HEK293 (cell line): ENCODE data around the gene MIA3.

Experiments used
- CTCF ChIA-PET: fragments of 350-600 bp; formaldehyde crosslinking; extraction: SDS; loops from one replicate; lab custom pipeline; 2021; ENCODE audit warnings: antibody characterized with exemption; lab: Yijun Ruan, JAX
- POLR2A ChIA-PET: fragments of 300-600 bp; formaldehyde crosslinking; extraction: SDS; loops from one replicate; lab custom pipeline; 2020; ENCODE audit warnings: antibody characterized with exemption, inconsistent platforms; lab: Yijun Ruan, JAX
- H3K27ac ChIP-seq: fragments of 200-500 bp; sonication (Bioruptor generic); 2 replicates; pipeline ENCODE4 v1.5.1; 2014; ENCODE audit warnings: low read depth, low read length, control low read depth, inconsistent platforms; ENCODE audit errors: extremely low read depth
- H3K36me3 ChIP-seq, 2 experiments: fragments of 200-500 bp in 1 of 2; sonication (Bioruptor generic) in 1 of 2; 1 replicate in 1 of 2; 2 replicates in 1 of 2; pipeline ENCODE4 v1.5.1; 2014 to 2017; ENCODE audit warnings: inconsistent platforms in 2 of 2, low read length in 2 of 2; ENCODE audit not compliant: control insufficient read depth in 2 of 2, insufficient read depth in 1 of 2
- H3K4me1 ChIP-seq: fragments of 200-500 bp; sonication (Bioruptor generic); 2 replicates; pipeline ENCODE4 v1.5.1; 2014; ENCODE audit warnings: mild to moderate bottlenecking, low read length, inconsistent platforms; ENCODE audit not compliant: control insufficient read depth, insufficient read depth
- H3K4me3 ChIP-seq: 2 replicates; pipeline ENCODE4 v1.5.1; 2011; ENCODE audit warnings: low read depth, mild to moderate bottlenecking, control low read depth, low read length, moderate library complexity
- H3K9me3 ChIP-seq: fragments of 200-500 bp; sonication (Bioruptor generic); 2 replicates; pipeline ENCODE4 v1.5.1; 2014; ENCODE audit warnings: low read depth, low read length, inconsistent platforms; ENCODE audit not compliant: control insufficient read depth, insufficient read depth
- GLI2 ChIP-seq: fragments of 450-650 bp; formaldehyde crosslinking; IDR thresholded peaks from 2 replicates; pipeline ENCODE4; 2017; ENCODE audit warnings: missing biosample characterization, missing genetic modification characterization, low read depth, borderline replicate concordance
- KLF7 ChIP-seq: fragments of 450-650 bp; formaldehyde crosslinking; IDR thresholded peaks from 2 replicates; pipeline ENCODE4 v1.5.1; 2016; ENCODE audit warnings: missing biosample characterization, missing genetic modification characterization, borderline replicate concordance
- REPIN1 ChIP-seq: fragments of 450-650 bp; formaldehyde crosslinking; IDR thresholded peaks from 2 replicates; pipeline ENCODE4 v1.5.1; 2017; ENCODE audit warnings: missing biosample characterization, missing genetic modification characterization, low read depth
- SP2 ChIP-seq: fragments of 450-650 bp; formaldehyde crosslinking; IDR thresholded peaks from 2 replicates; pipeline ENCODE4 v1.5.1; 2016; ENCODE audit warnings: missing biosample characterization, missing genetic modification characterization
- TRIM28 ChIP-seq: IDR thresholded peaks from 2 replicates; pipeline ENCODE4 v1.6.1; 2011; ENCODE audit warnings: low read length, control low read depth, borderline replicate concordance
- ZBTB7A ChIP-seq: fragments of 450-650 bp; formaldehyde crosslinking; IDR thresholded peaks from 2 replicates; pipeline ENCODE4 v1.5.1; 2016; ENCODE audit warnings: low read depth, missing biosample characterization, missing genetic modification characterization
- ZFP41 ChIP-seq: fragments of 450-650 bp; formaldehyde crosslinking; IDR thresholded peaks from 2 replicates; pipeline ENCODE4 v1.5.1; 2016; ENCODE audit warnings: missing biosample characterization, missing genetic modification characterization, borderline replicate concordance
- ZNF133 ChIP-seq: fragments of 450-650 bp; formaldehyde crosslinking; IDR thresholded peaks from 2 replicates; pipeline ENCODE4 v1.5.1; 2016; ENCODE audit warnings: missing biosample characterization, missing genetic modification characterization
- ZNF138 ChIP-seq: fragments of 450-650 bp; formaldehyde crosslinking; IDR thresholded peaks from 2 replicates; pipeline ENCODE4 v1.5.1; 2016; ENCODE audit warnings: missing biosample characterization, missing genetic modification characterization, borderline replicate concordance
- ZNF140 ChIP-seq: fragments of 450-650 bp; formaldehyde crosslinking; IDR thresholded peaks from 2 replicates; pipeline ENCODE4 v1.5.1; 2016; ENCODE audit warnings: missing biosample characterization, missing genetic modification characterization
- ZNF266 ChIP-seq: fragments of 450-650 bp; formaldehyde crosslinking; IDR thresholded peaks from 2 replicates; pipeline ENCODE4 v1.5.1; 2016; ENCODE audit warnings: missing biosample characterization, missing genetic modification characterization, low read depth
- ZNF350 ChIP-seq: fragments of 450-650 bp; formaldehyde crosslinking; IDR thresholded peaks from 2 replicates; pipeline ENCODE4 v1.5.0; 2017; ENCODE audit warnings: missing biosample characterization, mild to moderate bottlenecking, missing genetic modification characterization
- ZNF473 ChIP-seq: fragments of 450-650 bp; formaldehyde crosslinking; IDR thresholded peaks from 2 replicates; pipeline ENCODE4 v1.5.1; 2017; ENCODE audit warnings: missing biosample characterization, missing genetic modification characterization
- ZNF530 ChIP-seq: fragments of 450-650 bp; formaldehyde crosslinking; IDR thresholded peaks from 2 replicates; pipeline ENCODE4 v1.5.1; 2016; ENCODE audit warnings: low read depth, missing biosample characterization, missing genetic modification characterization
- ZNF560 ChIP-seq: fragments of 450-650 bp; formaldehyde crosslinking; IDR thresholded peaks from 2 replicates; pipeline ENCODE4 v1.5.1; 2017; ENCODE audit warnings: missing biosample characterization, missing genetic modification characterization, borderline replicate concordance
- ZNF571 ChIP-seq: fragments of 450-650 bp; formaldehyde crosslinking; IDR thresholded peaks from 2 replicates; pipeline ENCODE4 v1.5.0; 2017; ENCODE audit warnings: missing biosample characterization, missing genetic modification characterization
- ZNF654 ChIP-seq: fragments of 450-650 bp; formaldehyde crosslinking; IDR thresholded peaks from 2 replicates; pipeline ENCODE4 v1.5.1; 2016; ENCODE audit warnings: low read depth, missing biosample characterization, missing genetic modification characterization
- ZNF660 ChIP-seq: fragments of 450-650 bp; IDR thresholded peaks from 2 replicates; pipeline ENCODE4 v1.5.1; 2018; ENCODE audit warnings: missing biosample characterization, mild to moderate bottlenecking, missing genetic modification characterization
- ZNF664 ChIP-seq: fragments of 450-650 bp; formaldehyde crosslinking; IDR thresholded peaks from 2 replicates; pipeline ENCODE4 v1.5.1; 2016; ENCODE audit warnings: missing biosample characterization, missing genetic modification characterization
- ZNF792 ChIP-seq: fragments of 450-650 bp; formaldehyde crosslinking; IDR thresholded peaks from 2 replicates; pipeline ENCODE4 v1.5.1; 2016; ENCODE audit warnings: missing biosample characterization, missing genetic modification characterization
- ZNF843 ChIP-seq: fragments of 450-650 bp; formaldehyde crosslinking; IDR thresholded peaks from 2 replicates; pipeline ENCODE4 v1.5.1; 2016; ENCODE audit warnings: missing biosample characterization, missing genetic modification characterization
- TF ChIP-seq, protein P1 (sequence below): fragments of 450-650 bp; formaldehyde crosslinking; conservative IDR thresholded peaks from 2 replicates; pipeline ENCODE4 v1.5.1; 2016; ENCODE audit warnings: low read depth, missing biosample characterization, missing genetic modification characterization
- TF ChIP-seq, protein P2 (sequence below): fragments of 450-650 bp; formaldehyde crosslinking; IDR thresholded peaks from 2 replicates; pipeline ENCODE4 v1.5.1; 2016; ENCODE audit warnings: missing biosample characterization, missing genetic modification characterization
- TF ChIP-seq, protein P3 (sequence below): fragments of 450-650 bp; formaldehyde crosslinking; IDR thresholded peaks from 2 replicates; pipeline ENCODE4 v1.5.1; 2016; ENCODE audit warnings: missing biosample characterization, missing genetic modification characterization
- TF ChIP-seq, protein P4 (sequence below): fragments of 450-650 bp; formaldehyde crosslinking; IDR thresholded peaks from 2 replicates; pipeline ENCODE4 v1.5.1; 2016; ENCODE audit warnings: missing biosample characterization, missing genetic modification characterization

MIA3 gene

DNA sequence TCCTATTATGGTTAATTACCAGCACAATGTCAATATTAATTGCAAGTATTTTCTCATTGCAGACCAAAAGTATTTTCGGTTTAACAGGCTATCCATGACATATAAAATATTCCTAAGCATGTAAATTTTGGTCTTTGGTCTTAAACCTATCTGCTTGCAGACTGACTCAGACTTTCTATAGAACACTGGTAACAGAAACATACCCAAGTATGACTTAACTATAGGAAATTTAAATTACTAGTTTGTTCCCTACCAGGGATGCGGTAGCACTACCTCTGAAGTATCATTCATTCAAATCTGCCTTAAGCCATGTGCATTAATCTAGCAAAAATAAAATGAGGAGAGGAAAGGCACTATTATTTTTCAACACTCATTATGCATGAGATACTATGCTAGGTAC lies 31.1 kb upstream of the MIA3 start (continued):
- TF ChIP-seq, protein P1, sequence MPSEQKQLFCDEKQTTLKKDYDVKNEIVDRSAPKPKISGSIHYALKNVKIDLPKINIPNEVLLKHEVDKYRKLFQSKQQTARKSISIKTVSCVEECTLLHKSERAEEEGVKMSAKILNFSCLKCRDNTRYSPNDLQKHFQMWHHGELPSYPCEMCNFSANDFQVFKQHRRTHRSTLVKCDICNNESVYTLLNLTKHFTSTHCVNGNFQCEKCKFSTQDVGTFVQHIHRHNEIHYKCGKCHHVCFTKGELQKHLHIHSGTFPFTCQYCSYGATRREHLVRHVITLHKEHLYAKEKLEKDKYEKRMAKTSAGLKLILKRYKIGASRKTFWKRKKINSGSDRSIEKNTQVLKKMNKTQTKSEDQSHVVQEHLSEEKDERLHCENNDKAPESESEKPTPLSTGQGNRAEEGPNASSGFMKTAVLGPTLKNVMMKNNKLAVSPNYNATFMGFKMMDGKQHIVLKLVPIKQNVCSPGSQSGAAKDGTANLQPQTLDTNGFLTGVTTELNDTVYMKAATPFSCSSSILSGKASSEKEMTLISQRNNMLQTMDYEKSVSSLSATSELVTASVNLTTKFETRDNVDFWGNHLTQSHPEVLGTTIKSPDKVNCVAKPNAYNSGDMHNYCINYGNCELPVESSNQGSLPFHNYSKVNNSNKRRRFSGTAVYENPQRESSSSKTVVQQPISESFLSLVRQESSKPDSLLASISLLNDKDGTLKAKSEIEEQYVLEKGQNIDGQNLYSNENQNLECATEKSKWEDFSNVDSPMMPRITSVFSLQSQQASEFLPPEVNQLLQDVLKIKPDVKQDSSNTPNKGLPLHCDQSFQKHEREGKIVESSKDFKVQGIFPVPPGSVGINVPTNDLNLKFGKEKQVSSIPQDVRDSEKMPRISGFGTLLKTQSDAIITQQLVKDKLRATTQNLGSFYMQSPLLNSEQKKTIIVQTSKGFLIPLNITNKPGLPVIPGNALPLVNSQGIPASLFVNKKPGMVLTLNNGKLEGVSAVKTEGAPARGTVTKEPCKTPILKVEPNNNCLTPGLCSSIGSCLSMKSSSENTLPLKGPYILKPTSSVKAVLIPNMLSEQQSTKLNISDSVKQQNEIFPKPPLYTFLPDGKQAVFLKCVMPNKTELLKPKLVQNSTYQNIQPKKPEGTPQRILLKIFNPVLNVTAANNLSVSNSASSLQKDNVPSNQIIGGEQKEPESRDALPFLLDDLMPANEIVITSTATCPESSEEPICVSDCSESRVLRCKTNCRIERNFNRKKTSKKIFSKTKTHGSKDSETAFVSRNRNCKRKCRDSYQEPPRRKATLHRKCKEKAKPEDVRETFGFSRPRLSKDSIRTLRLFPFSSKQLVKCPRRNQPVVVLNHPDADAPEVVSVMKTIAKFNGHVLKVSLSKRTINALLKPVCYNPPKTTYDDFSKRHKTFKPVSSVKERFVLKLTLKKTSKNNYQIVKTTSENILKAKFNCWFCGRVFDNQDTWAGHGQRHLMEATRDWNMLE: no peak
- TF ChIP-seq ZNF571 (tag by site-specific recombination) (no peak), TRIM28 (no peak), GLI2 (tag by site-specific recombination) (no peak), ZNF664 (no peak), ZNF660 (tag by site-specific recombination) (no peak), ZFP41 (tag by site-specific recombination) (no peak), ZNF473 (tag by site-specific recombination) (no peak)
- TF ChIP-seq, protein P2, sequence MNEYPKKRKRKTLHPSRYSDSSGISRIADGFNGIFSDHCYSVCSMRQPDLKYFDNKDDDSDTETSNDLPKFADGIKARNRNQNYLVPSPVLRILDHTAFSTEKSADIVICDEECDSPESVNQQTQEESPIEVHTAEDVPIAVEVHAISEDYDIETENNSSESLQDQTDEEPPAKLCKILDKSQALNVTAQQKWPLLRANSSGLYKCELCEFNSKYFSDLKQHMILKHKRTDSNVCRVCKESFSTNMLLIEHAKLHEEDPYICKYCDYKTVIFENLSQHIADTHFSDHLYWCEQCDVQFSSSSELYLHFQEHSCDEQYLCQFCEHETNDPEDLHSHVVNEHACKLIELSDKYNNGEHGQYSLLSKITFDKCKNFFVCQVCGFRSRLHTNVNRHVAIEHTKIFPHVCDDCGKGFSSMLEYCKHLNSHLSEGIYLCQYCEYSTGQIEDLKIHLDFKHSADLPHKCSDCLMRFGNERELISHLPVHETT (tag by site-specific recombination): no peak
- TF ChIP-seq, protein P3, sequence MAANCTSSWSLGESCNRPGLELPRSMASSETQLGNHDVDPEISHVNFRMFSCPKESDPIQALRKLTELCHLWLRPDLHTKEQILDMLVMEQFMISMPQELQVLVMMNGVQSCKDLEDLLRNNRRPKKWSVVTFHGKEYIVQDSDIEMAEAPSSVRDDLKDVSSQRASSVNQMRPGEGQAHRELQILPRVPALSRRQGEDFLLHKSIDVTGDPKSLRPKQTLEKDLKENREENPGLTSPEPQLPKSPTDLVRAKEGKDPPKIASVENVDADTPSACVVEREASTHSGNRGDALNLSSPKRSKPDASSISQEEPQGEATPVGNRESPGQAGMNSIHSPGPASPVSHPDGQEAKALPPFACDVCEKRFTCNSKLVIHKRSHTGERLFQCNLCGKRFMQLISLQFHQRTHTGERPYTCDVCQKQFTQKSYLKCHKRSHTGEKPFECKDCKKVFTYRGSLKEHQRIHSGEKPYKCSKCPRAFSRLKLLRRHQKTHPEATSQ (tag by site-specific recombination): no peak

DNA sequence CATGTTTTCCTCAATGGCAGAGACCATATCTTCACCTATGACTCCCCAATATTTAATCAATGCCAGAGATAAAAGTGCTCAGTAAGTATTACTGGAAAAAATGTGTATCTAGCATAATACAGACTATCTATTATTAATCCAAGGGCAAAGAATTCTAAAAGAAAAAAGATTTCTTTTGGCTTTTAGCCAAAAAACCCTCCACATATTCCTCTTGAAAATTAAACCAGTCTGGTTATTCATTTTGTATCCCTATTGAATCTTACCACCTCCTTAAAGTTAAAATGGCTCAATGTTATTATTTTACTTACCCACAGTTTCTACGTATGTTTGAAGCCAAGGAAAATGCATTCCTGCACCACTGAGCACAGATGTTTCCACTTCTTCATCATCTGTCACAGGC lies 29.8 kb upstream of the MIA3 start:
- POLR2A ChIA-PET: no interaction called here
- H3K27ac ChIP-seq: no peak overlapping the region
- H3K9me3 ChIP-seq: no peaks in the 10 kb centered on the region
- no peak overlapping the region for H3K4me3 ChIP-seq
- no peaks in the 10 kb centered on the region for H3K4me1 ChIP-seq
- no peak for TF ChIP-seq REPIN1 (tag by site-specific recombination)
- no peak for TF ChIP-seq ZNF138 (tag by site-specific recombination)
- no peak for TF ChIP-seq ZNF266 (tag by site-specific recombination)
- no peak for TF ChIP-seq SP2 (tag by site-specific recombination)
- no peak for TF ChIP-seq ZNF843
- TF ChIP-seq, protein P4, sequence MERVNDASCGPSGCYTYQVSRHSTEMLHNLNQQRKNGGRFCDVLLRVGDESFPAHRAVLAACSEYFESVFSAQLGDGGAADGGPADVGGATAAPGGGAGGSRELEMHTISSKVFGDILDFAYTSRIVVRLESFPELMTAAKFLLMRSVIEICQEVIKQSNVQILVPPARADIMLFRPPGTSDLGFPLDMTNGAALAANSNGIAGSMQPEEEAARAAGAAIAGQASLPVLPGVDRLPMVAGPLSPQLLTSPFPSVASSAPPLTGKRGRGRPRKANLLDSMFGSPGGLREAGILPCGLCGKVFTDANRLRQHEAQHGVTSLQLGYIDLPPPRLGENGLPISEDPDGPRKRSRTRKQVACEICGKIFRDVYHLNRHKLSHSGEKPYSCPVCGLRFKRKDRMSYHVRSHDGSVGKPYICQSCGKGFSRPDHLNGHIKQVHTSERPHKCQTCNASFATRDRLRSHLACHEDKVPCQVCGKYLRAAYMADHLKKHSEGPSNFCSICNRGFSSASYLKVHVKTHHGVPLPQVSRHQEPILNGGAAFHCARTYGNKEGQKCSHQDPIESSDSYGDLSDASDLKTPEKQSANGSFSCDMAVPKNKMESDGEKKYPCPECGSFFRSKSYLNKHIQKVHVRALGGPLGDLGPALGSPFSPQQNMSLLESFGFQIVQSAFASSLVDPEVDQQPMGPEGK (tag by site-specific recombination): no peak
- TF ChIP-seq ZNF133 (tag by site-specific recombination): no peak
- TF ChIP-seq ZNF530 (tag by site-specific recombination): no peak
- no peak for TF ChIP-seq ZNF792 (tag by site-specific recombination)
- TF ChIP-seq ZBTB7A (tag by site-specific recombination): no peak
- no peak for TF ChIP-seq ZNF654 (tag by site-specific recombination)
- TF ChIP-seq KLF7 (tag by site-specific recombination): no peak
- no peak for TF ChIP-seq ZNF140 (tag by site-specific recombination)
- no peak for TF ChIP-seq ZNF560 (tag by site-specific recombination)
- no peak for TF ChIP-seq ZNF350 (tag by site-specific recombination)
- CTCF ChIA-PET: no interaction called here
- peaks cover 18 to 35% of the 10 kb centered on the region in 2 experiments for H3K36me3 ChIP-seq
